ENCODE results near the gene GEN1. TPM values are rescaled to one million over a fixed set of nuclear protein-coding genes. Genes with fewer than 3 reads are reported as not detected.
A peak's percentile ranks its signal among the peaks of the same experiment; 100 is the strongest.

Gene GEN1
- total and polyA plus RNA-seq, 10 of the 15 experiments (the other 5 are each of a cell fraction or from before 2014, with no cell fraction given): 6.0 to 49.6 (median 36.0) TPM

- TF ChIP-seq ZNF687 (IDR thresholded peaks at IDR 0.05) (no peak), PAX5 (IDR thresholded peaks at IDR 0.05; ENCODE audit: borderline replicate concordance, low read depth, low read length) (no peak), IKZF2 (IDR thresholded peaks at IDR 0.05) (no peak)
Observed at GRCh38 chr2:17748745-17749144, 5.2 kb upstream of the GEN1 start (continued).

- in situ Hi-C loops (cut with MboI): no loop called here
- peak overlapping the region; percentile 32; the same call in 1 of the 2 replicates for H3K9ac ChIP-seq (ENCODE audit: control insufficient read depth, insufficient read depth, low read length)
- intact Hi-C loops (cut with micrococcal nuclease; ENCODE audit: unreplicated experiment): loop anchor here (5.0 to 10.0 kb wide), 2 partner anchors 233 to 1095 kb away; partner anchors contain the start of gene RAD51AP2
- peak overlapping the region; percentile 82 for H3K4me2 ChIP-seq (ENCODE audit: control insufficient read depth, insufficient read depth)
- BruUV-seq (replicated peaks): TSS peak; percentile 16
- DNase-seq (ENCODE audit: low read depth, low spot score) (no peak), ATAC-seq (0 out of 3 replicates have a peak, but pooled peaks have one; percentile 6), FAIRE-seq (no peak)
- ChIA-PET RAD21 (ENCODE audit: unreplicated experiment) (interaction anchor here (0.7 to 2.6 kb wide), 6 partner anchors 13 to 82 kb away, joined by 3 to 13 read pairs (median 4); no protein-coding TSS in a partner anchor), POLR2A (interaction anchor here (0.7 to 1.1 kb wide), 4 partner anchors 16 to 79 kb away, joined by 3 to 5 read pairs (median 3); no protein-coding TSS in a partner anchor), SMC1A (ENCODE audit: uncharacterized antibody, unreplicated experiment) (interaction anchor here (0.6 to 2.8 kb wide), 11 partner anchors 10 to 83 kb away, joined by 3 to 38 read pairs (median 7); partner anchors contain the start of gene MSGN1), CTCF (interaction anchor here (0.7 to 3.9 kb wide), 12 partner anchors 7 to 400 kb away, joined by 3 to 29 read pairs (median 5); partner anchors contain the start of gene MSGN1)
- H3K36me3 ChIP-seq (ENCODE audit: control insufficient read depth in 2 of 2, insufficient read depth in 2 of 2, low read length in 1 of 2): no peaks in the 10 kb centered on the region
- no peaks in the 10 kb centered on the region for H4K20me1 ChIP-seq (ENCODE audit: control insufficient read depth, insufficient read depth)
- H3K9me3 ChIP-seq (replicated peaks; ENCODE audit: control insufficient read depth, insufficient read depth, low read length): no peaks in the 10 kb centered on the region
- H2AFZ ChIP-seq (ENCODE audit: control insufficient read depth, low read depth, low read length): peak overlapping the region; percentile 49
- H3K79me2 ChIP-seq (ENCODE audit: control insufficient read depth, insufficient read depth, low read length): peaks cover 72% of the 10 kb centered on the region
- 0% methylated on average over 2 of the region's 2 CpGs for WGBS (ENCODE audit: insufficient coverage, insufficient replicate concordance, low lambda C conversion rate, missing lambda C conversion rate)
- peaks cover 6% of the 10 kb centered on the region for H3K4me1 ChIP-seq (ENCODE audit: control insufficient read depth, insufficient read depth, low read length)
- H3K27ac ChIP-seq (ENCODE audit: control insufficient read depth, insufficient read depth): peak overlapping the region; percentile 84
- no peaks in the 10 kb centered on the region for H3K27me3 ChIP-seq (replicated peaks in 1 of 2; ENCODE audit: control insufficient read depth in 2 of 2, insufficient read depth in 2 of 2, low read length in 1 of 2)
- peak overlapping the region; percentile 64 for H3K4me3 ChIP-seq
- TF ChIP-seq MXI1 (IDR thresholded peaks at IDR 0.05; ENCODE audit: low read depth, low read length): no peak
- TF ChIP-seq, protein P1, sequence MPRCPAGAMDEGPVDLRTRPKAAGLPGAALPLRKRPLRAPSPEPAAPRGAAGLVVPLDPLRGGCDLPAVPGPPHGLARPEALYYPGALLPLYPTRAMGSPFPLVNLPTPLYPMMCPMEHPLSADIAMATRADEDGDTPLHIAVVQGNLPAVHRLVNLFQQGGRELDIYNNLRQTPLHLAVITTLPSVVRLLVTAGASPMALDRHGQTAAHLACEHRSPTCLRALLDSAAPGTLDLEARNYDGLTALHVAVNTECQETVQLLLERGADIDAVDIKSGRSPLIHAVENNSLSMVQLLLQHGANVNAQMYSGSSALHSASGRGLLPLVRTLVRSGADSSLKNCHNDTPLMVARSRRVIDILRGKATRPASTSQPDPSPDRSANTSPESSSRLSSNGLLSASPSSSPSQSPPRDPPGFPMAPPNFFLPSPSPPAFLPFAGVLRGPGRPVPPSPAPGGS (IDR thresholded peaks at IDR 0.05; ENCODE audit: borderline replicate concordance, insufficient read depth, low read depth, low read length, poor library complexity, severe bottlenecking): no peak
- TF ChIP-seq ATF7 (IDR thresholded peaks at IDR 0.05; ENCODE audit: low read depth): no peak
- TF ChIP-seq EED (IDR thresholded peaks at IDR 0.05; ENCODE audit: low read depth): no peak
- no peak for TF ChIP-seq LARP7 (IDR thresholded peaks at IDR 0.05)
- TF ChIP-seq, protein P2, sequence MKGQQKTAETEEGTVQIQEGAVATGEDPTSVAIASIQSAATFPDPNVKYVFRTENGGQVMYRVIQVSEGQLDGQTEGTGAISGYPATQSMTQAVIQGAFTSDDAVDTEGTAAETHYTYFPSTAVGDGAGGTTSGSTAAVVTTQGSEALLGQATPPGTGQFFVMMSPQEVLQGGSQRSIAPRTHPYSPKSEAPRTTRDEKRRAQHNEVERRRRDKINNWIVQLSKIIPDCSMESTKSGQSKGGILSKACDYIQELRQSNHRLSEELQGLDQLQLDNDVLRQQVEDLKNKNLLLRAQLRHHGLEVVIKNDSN (IDR thresholded peaks at IDR 0.05; ENCODE audit: borderline replicate concordance, extremely low read length, insufficient read depth, low read depth, low read length): no peak
- no peak for TF ChIP-seq POU2F2 (IDR thresholded peaks at IDR 0.05; ENCODE audit: borderline replicate concordance, low read depth, low read length)
- no peak for TF ChIP-seq BCL11A (IDR thresholded peaks at IDR 0.05; ENCODE audit: low read depth, low read length)
- TF ChIP-seq RUNX3 (IDR thresholded peaks at IDR 0.05; ENCODE audit: low read length): peak; percentile 55
- peak; percentile 66; the same call in 1 of the 2 replicates for TF ChIP-seq RBBP5 (conservative IDR thresholded peaks at IDR 0.05)
- TF ChIP-seq HDGF (IDR thresholded peaks at IDR 0.05): no peak
- TF ChIP-seq ZNF24 (IDR thresholded peaks at IDR 0.05): no peak
Observed at GRCh38 chr2:17749753-17750438, 4.0 kb upstream of the GEN1 start.
